B cell (primary cell): ENCODE data around the gene IL3RA. TPM values are rescaled to one million over a fixed set of nuclear protein-coding genes. Genes with fewer than 3 reads are reported as not detected.
"Not testable (repeated sequence)": the region's sequence is repeated elsewhere in the genome, so short reads cannot be mapped to it uniquely, and the experiment has no call there.

Experiments used
- ATAC-seq: fragments of 200-7000 bp; cut with Tn5 transposase; one replicate; pipeline ENCODE4 v1.10.0; 2021; ENCODE audit warnings: low read depth, mild to moderate bottlenecking, moderate number of reproducible peaks, moderate library complexity
- CTCF ChIA-PET: fragments of 350-600 bp; sonication (Branson Sonifier 250); formaldehyde crosslinking; loops from one replicate; lab custom pipeline; 2021; ENCODE audit warnings: antibody characterized with exemption, inconsistent platforms; lab: Charles Lee
- POLR2A ChIA-PET: fragments of 350-600 bp; sonication (Branson Sonifier 250); formaldehyde crosslinking; loops from one replicate; lab custom pipeline; 2021; ENCODE audit warnings: antibody characterized with exemption; lab: Charles Lee
- DNase-seq: peaks from one replicate; pipeline ENCODE4 v3.0.0; 2013
- H2AFZ ChIP-seq: 2 replicates; pipeline ENCODE4 v1.6.1; 2012; ENCODE audit warnings: mild to moderate bottlenecking, low read depth, low read length; ENCODE audit not compliant: insufficient read depth, poor library complexity, severe bottlenecking
- H3K27ac ChIP-seq, 2 donors: 1 replicate in 1 of 2; 2 replicates in 1 of 2; pipeline ENCODE4 v1.5.1; 2012 to 2013; ENCODE audit warnings: low read length in 2 of 2, mild to moderate bottlenecking in 2 of 2, moderate library complexity in 1 of 2
- H3K27me3 ChIP-seq, 4 experiments: fragments of 200-600 bp in 1 of 4; sonication (generic) in 1 of 4; replicated peaks in 1 of 4; 1 replicate in 2 of 4; 2 replicates in 2 of 4; pipeline versions ENCODE4 v1.6.1 to v1.7.0; 2013 to 2016; ENCODE audit warnings: low read length in 3 of 4, mild to moderate bottlenecking in 2 of 4, mixed read lengths in 1 of 4, moderate library complexity in 1 of 4; ENCODE audit not compliant: insufficient read depth in 4 of 4, control insufficient read depth in 3 of 4; ENCODE audit errors: control extremely low read depth in 1 of 4
- H3K36me3 ChIP-seq, 2 experiments: replicated peaks in 1 of 2; 1 replicate in 1 of 2; 2 replicates in 1 of 2; pipeline versions ENCODE4 v1.6.1 to v1.7.1; 2013; ENCODE audit warnings: low read length in 1 of 2; ENCODE audit not compliant: insufficient read depth in 2 of 2, control insufficient read depth in 1 of 2; ENCODE audit errors: control extremely low read depth in 1 of 2, extremely low read depth in 1 of 2
- H3K4me1 ChIP-seq, 2 donors: fragments of 200-600 bp in 1 of 2; sonication (generic) in 1 of 2; 1 replicate in 1 of 2; 2 replicates in 1 of 2; pipeline versions ENCODE4 v1.5.1 to v1.6.1; 2013 to 2017; ENCODE audit warnings: low read length in 2 of 2; ENCODE audit not compliant: control insufficient read depth in 2 of 2, insufficient read depth in 2 of 2
- H3K4me2 ChIP-seq: replicated peaks from 2 replicates; pipeline ENCODE3; 2012; ENCODE audit warnings: mild to moderate bottlenecking, low read depth, low read length; ENCODE audit not compliant: poor library complexity, severe bottlenecking
- H3K4me3 ChIP-seq, 5 experiments: fragments of 200-600 bp in 1 of 5; sonication (generic) in 1 of 5; 1 replicate in 3 of 5; 2 replicates in 2 of 5; pipeline versions ENCODE4 v1.5.1 to v1.7.0; 2011 to 2016; ENCODE audit warnings: low read length in 4 of 5, mild to moderate bottlenecking in 4 of 5, low read depth in 2 of 5, control low read depth in 1 of 5, moderate library complexity in 1 of 5; ENCODE audit not compliant: insufficient read depth in 1 of 5; ENCODE audit errors: control extremely low read depth in 1 of 5, extremely low read depth in 1 of 5
- H3K79me2 ChIP-seq: fragments of 200-600 bp; sonication (generic); one replicate; pipeline ENCODE4 v1.6.0; 2016; ENCODE audit warnings: low read length; ENCODE audit not compliant: control insufficient read depth, insufficient read depth
- H3K9ac ChIP-seq: fragments of 200-600 bp; sonication (generic); 2 replicates; pipeline ENCODE4 v1.6.1; 2017; ENCODE audit warnings: mild to moderate bottlenecking, low read length, moderate library complexity
- H3K9me3 ChIP-seq, 3 donors: one replicate each; pipeline versions ENCODE4 v1.6.1 to v1.7.1; 2013; ENCODE audit warnings: low read length in 2 of 3; ENCODE audit not compliant: control insufficient read depth in 2 of 3, insufficient read depth in 1 of 3; ENCODE audit errors: control extremely low read depth in 1 of 3
- H4K20me1 ChIP-seq: 2 replicates; pipeline ENCODE4 v1.6.0; 2012; ENCODE audit warnings: mild to moderate bottlenecking, low read length; ENCODE audit not compliant: insufficient read depth, control insufficient read depth, poor library complexity, severe bottlenecking
- H3K27ac Mint-ChIP-seq: one replicate; pipeline ENCODE4 v1.8.0; 2021; ENCODE audit warnings: mixed read lengths
- H3K27me3 Mint-ChIP-seq: one replicate; pipeline ENCODE4 v1.8.0; 2021; ENCODE audit warnings: mixed read lengths
- H3K4me1 Mint-ChIP-seq: one replicate; pipeline ENCODE4 v1.8.0; 2021; ENCODE audit warnings: mixed read lengths
- H3K4me3 Mint-ChIP-seq: one replicate; pipeline ENCODE4 v1.8.0; 2021; ENCODE audit warnings: mixed read lengths
- H3K9me3 Mint-ChIP-seq: one replicate; pipeline ENCODE4 v1.8.0; 2022; ENCODE audit warnings: mixed read lengths; ENCODE audit not compliant: insufficient read depth
- CTCF ChIP-seq: fragments of 200-600 bp; IDR thresholded peaks from one replicate; pipeline ENCODE4 v1.8.0; 2022; ENCODE audit warnings: antibody characterized with exemption, mild to moderate bottlenecking
- EZH2 ChIP-seq: IDR thresholded peaks from 2 replicates; pipeline ENCODE4 v1.6.1; 2012; ENCODE audit warnings: borderline replicate concordance, low read depth, mild to moderate bottlenecking, moderate library complexity, low read length; ENCODE audit not compliant: insufficient read depth, poor library complexity, severe bottlenecking
- WGBS: methylation state at CpG from one replicate; pipeline ENCODE4 v1.1.5; 2013; ENCODE audit warnings: missing lambda C conversion rate; ENCODE audit not compliant: insufficient coverage; 5-methylcytosine and 5-hydroxymethylcytosine counted together
- intact Hi-C: fragments of 100-400 bp; cut with micrococcal nuclease; formaldehyde crosslinking; loops from one replicate; pipeline ENCODE4 v1.10.0; 2022
- polyA plus RNA-seq: library from polyadenylated mRNA; depleted of rRNA; stranded (reverse); fragments of >200 nt; gene quantifications from 2 replicates; pipeline ENCODE4 v1.2.3, GENCODE V29; 2012
- total RNA-seq, 2 donors: library from RNA; stranded (reverse); fragments of 120-200 nt in 1 of 2; gene quantifications; 1 replicate in 1 of 2; 2 replicates in 1 of 2; pipeline versions ENCODE4 v1.2.3 to v1.2.4, GENCODE V29; 2013 to 2022

IL3RA gene
- total and polyA plus RNA-seq, 2 donors (not counting 1 experiment from before 2014, with no cell fraction given), result 1.6 to 31.6 TPM

GRCh38 chrX:1403228-1403627, 66.6 kb downstream of the IL3RA start:
- intact Hi-C loops, result no loop called here
- WGBS, result 99% methylated on average over 9 of the region's 10 CpGs

GRCh38 chrX:1403867-1404266, 67.3 kb downstream of the IL3RA start:
- H3K4me1 ChIP-seq, H3K9me3 Mint-ChIP-seq, H3K27me3 Mint-ChIP-seq, H3K9ac ChIP-seq, H3K4me1 Mint-ChIP-seq, POLR2A ChIA-PET, H3K27me3 ChIP-seq, H3K27ac Mint-ChIP-seq, ATAC-seq, H3K27ac ChIP-seq, H3K9me3 ChIP-seq, intact Hi-C loops, CTCF ChIA-PET, H3K79me2 ChIP-seq, H3K4me3 Mint-ChIP-seq, DNase-seq, H2AFZ ChIP-seq, H3K4me2 ChIP-seq, H3K4me3 ChIP-seq: not testable (repeated sequence)
- peaks cover 8 to 66% of the 10 kb centered on the region in 2 experiments for H3K36me3 ChIP-seq
- peaks cover 15% of the 10 kb centered on the region for H4K20me1 ChIP-seq
- 99% methylated on average over 3 of the region's 3 CpGs for WGBS

More at GRCh38 chrX:1403228-1403627, 66.6 kb downstream of the IL3RA start:
- Mint-ChIP-seq H3K27ac (no peak overlapping the region), H3K4me1 (no peaks in the 10 kb centered on the region), H3K4me3 (no peak overlapping the region), H3K9me3 (no peaks in the 10 kb centered on the region), H3K27me3 (no peaks in the 10 kb centered on the region)
- Histone ChIP-seq H3K9me3 (no peaks in the 10 kb centered on the region), H3K36me3 (peaks cover 8 to 66% of the 10 kb centered on the region in 2 experiments), H3K4me3 (no peak overlapping the region), H3K4me1 (no peaks in the 10 kb centered on the region), H2AFZ (no peak overlapping the region), H3K79me2 (peaks cover 5% of the 10 kb centered on the region), H3K27ac (no peak overlapping the region), H3K27me3 (no peaks in the 10 kb centered on the region), H4K20me1 (peaks cover 20% of the 10 kb centered on the region), H3K9ac (no peak overlapping the region), H3K4me2 (no peak overlapping the region)
- CTCF ChIA-PET, result no interaction called here
- ATAC-seq (no peak), DNase-seq (no peak)
- TF ChIP-seq EZH2 (no peak), CTCF (no peak)
- POLR2A ChIA-PET, result no interaction called here

DNA sequence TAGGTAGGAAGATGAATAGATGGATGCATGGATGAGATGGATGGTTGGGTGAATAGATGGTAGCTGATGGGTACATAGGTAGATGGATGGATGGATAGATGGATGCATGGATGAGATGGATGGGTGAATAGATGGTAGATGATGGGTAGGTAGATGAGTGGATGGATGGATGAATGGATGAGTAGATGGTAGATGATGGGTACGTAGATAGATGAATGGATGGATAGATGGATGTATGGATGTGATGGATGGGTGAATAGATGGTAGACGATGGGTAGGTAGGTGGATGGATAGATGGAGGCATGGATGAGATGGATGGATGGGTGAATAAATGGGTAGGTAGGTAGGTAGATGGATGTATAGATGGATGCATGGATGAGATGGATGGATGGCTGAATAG, 69.2 kb downstream of the IL3RA start:
- peaks cover 8 to 58% of the 10 kb centered on the region in 2 experiments for H3K36me3 ChIP-seq
- intact Hi-C loops, result not testable (repeated sequence)

More for the DNA sequence above, 69.2 kb downstream of the IL3RA start:
- POLR2A ChIA-PET, CTCF ChIA-PET, H2AFZ ChIP-seq, ATAC-seq, H3K27me3 Mint-ChIP-seq, H3K4me3 Mint-ChIP-seq, H3K4me1 Mint-ChIP-seq, DNase-seq, H3K4me3 ChIP-seq, H3K4me1 ChIP-seq, H3K9me3 Mint-ChIP-seq, H3K9ac ChIP-seq, H3K27ac ChIP-seq, H3K79me2 ChIP-seq, H3K9me3 ChIP-seq, H3K27me3 ChIP-seq, H3K4me2 ChIP-seq, H3K27ac Mint-ChIP-seq: not testable (repeated sequence)
- 98% methylated on average over 2 of the region's 2 CpGs for WGBS
- H4K20me1 ChIP-seq, result peaks cover 15% of the 10 kb centered on the region
